Esophagus (tissue), 2 donors: ENCODE data around the gene WNT4. TPM values are rescaled to one million over a fixed set of nuclear protein-coding genes. Genes with fewer than 3 reads are reported as not detected.

Experiments
- H3K27ac ChIP-seq, 2 donors: one replicate each; pipeline ENCODE4 v1.5.1; 2013; ENCODE audit warnings: low read depth in 2 of 2, mild to moderate bottlenecking in 2 of 2, inconsistent platforms in 1 of 2, low read length in 1 of 2, moderate library complexity in 1 of 2
- H3K27me3 ChIP-seq, 2 donors: one replicate each; pipeline ENCODE4 v1.6.1; 2013; ENCODE audit warnings: low read length in 2 of 2, control low read depth in 1 of 2, mild to moderate bottlenecking in 1 of 2; ENCODE audit not compliant: insufficient read depth in 2 of 2, control insufficient read depth in 1 of 2
- H3K36me3 ChIP-seq, 2 donors: one replicate each; pipeline ENCODE4 v1.6.1; 2013; ENCODE audit warnings: low read length in 1 of 2; ENCODE audit not compliant: control insufficient read depth in 2 of 2, insufficient read depth in 2 of 2
- H3K4me1 ChIP-seq, 2 donors: one replicate each; pipeline ENCODE4 v1.6.1; 2013; ENCODE audit warnings: low read length in 1 of 2; ENCODE audit not compliant: control insufficient read depth in 2 of 2, insufficient read depth in 2 of 2
- H3K4me3 ChIP-seq, 2 donors: one replicate each; pipeline ENCODE4 v1.5.1; 2013; ENCODE audit warnings: low read length in 2 of 2, mild to moderate bottlenecking in 2 of 2, low read depth in 1 of 2, moderate library complexity in 1 of 2
- H3K9me3 ChIP-seq, 2 donors: one replicate each; pipeline ENCODE4 v1.6.1; 2013; ENCODE audit warnings: mild to moderate bottlenecking in 2 of 2, low read depth in 1 of 2, low read length in 1 of 2, moderate library complexity in 1 of 2; ENCODE audit not compliant: control insufficient read depth in 2 of 2, insufficient read depth in 1 of 2
- WGBS, 2 donors: extraction: QIAGEN DNeasy Blood & Tissue Kit; methylation state at CpG; one replicate each; pipeline ENCODE4 v1.1.7; 2013; 5-methylcytosine and 5-hydroxymethylcytosine counted together
- polyA plus RNA-seq, 2 donors: library from polyadenylated mRNA; stranded (reverse); fragments of 200-250 nt; gene quantifications; one replicate each; pipeline ENCODE4 v1.2.3, GENCODE V29; 2013
- donor health status: healthy with polysubstance abuse.
- donor health status: Bipolar disorder and iron deficiency.

WNT4 gene
- polyA plus RNA-seq, 2 donors, result 9.4 to 15.6 TPM

- no peak overlapping the region for H3K27ac ChIP-seq
- no peaks in the 10 kb centered on the region for H3K27me3 ChIP-seq
- no peak overlapping the region for H3K4me3 ChIP-seq
- peaks cover 3 to 14% of the 10 kb centered on the region in 2 donors for H3K4me1 ChIP-seq
- H3K36me3 ChIP-seq, result peaks cover 0 to 4% of the 10 kb centered on the region in 2 donors
- WGBS, 2 donors, result 59 to 61% methylated on average over 16 of the region's 16 CpGs
- no peaks in the 10 kb centered on the region for H3K9me3 ChIP-seq
Observed at GRCh38 chr1:22133247-22133930, 9.5 kb downstream of the WNT4 start.

- H3K27me3 ChIP-seq, result no peaks in the 10 kb centered on the region
- no peaks in the 10 kb centered on the region for H3K9me3 ChIP-seq
- 36 to 40% methylated on average over 14 to 15 of the region's 15 CpGs for WGBS, 2 donors
- H3K4me1 ChIP-seq, result peaks cover 3 to 10% of the 10 kb centered on the region in 2 donors
- H3K27ac ChIP-seq, result no peak overlapping the region
- H3K36me3 ChIP-seq, result peaks cover 0 to 4% of the 10 kb centered on the region in 2 donors
- H3K4me3 ChIP-seq, result no peak overlapping the region
Observed at GRCh38 chr1:22132517-22133235, 10.2 kb downstream of the WNT4 start.

- Histone ChIP-seq H3K27me3 (no peaks in the 10 kb centered on the region), H3K36me3 (peaks cover 0 to 8% of the 10 kb centered on the region in 2 donors), H3K9me3 (no peaks in the 10 kb centered on the region), H3K4me3 (no peak overlapping the region), H3K4me1 (peaks cover 3 to 4% of the 10 kb centered on the region in 2 donors), H3K27ac (no peak overlapping the region)
- 22 to 26% methylated on average over 10 of the region's 10 CpGs for WGBS, 2 donors
Observed at GRCh38 chr1:22131875-22132486, 10.9 kb downstream of the WNT4 start.

GRCh38 chr1:22131062-22131461 lies 11.8 kb downstream of the WNT4 start:
- Histone ChIP-seq H3K4me3 (no peak overlapping the region), H3K27me3 (no peaks in the 10 kb centered on the region), H3K4me1 (peaks cover 3% of the 10 kb centered on the region in 2 donors), H3K27ac (no peak overlapping the region), H3K9me3 (no peaks in the 10 kb centered on the region), H3K36me3 (peaks cover 0 to 11% of the 10 kb centered on the region in 2 donors)
- 76 to 77% methylated on average over 4 of the region's 4 CpGs for WGBS, 2 donors

GRCh38 chr1:22129501-22130117 lies 13.3 kb downstream of the WNT4 start:
- no peak overlapping the region for H3K4me3 ChIP-seq
- H3K4me1 ChIP-seq, result peaks cover 3% of the 10 kb centered on the region in 2 donors
- H3K27me3 ChIP-seq, result no peaks in the 10 kb centered on the region
- H3K9me3 ChIP-seq, result no peaks in the 10 kb centered on the region
- no peak overlapping the region for H3K27ac ChIP-seq
- peaks cover 0 to 12% of the 10 kb centered on the region in 2 donors for H3K36me3 ChIP-seq
- 87 to 89% methylated on average over 29 of the region's 29 CpGs for WGBS, 2 donors

- H3K4me1 ChIP-seq, result peaks cover 0 to 9% of the 10 kb centered on the region in 2 donors
- H3K27ac ChIP-seq, result no peak overlapping the region
- WGBS, 2 donors, result 61 to 78% methylated on average over 12 of the region's 12 CpGs
- H3K9me3 ChIP-seq, result no peaks in the 10 kb centered on the region
- H3K27me3 ChIP-seq, result no peaks in the 10 kb centered on the region
- no peak overlapping the region for H3K4me3 ChIP-seq
- peaks cover 0 to 12% of the 10 kb centered on the region in 2 donors for H3K36me3 ChIP-seq
Observed at GRCh38 chr1:22128392-22128791, 14.5 kb downstream of the WNT4 start.

- H3K9me3 ChIP-seq, result no peaks in the 10 kb centered on the region
- peaks cover 0 to 14% of the 10 kb centered on the region in 2 donors for H3K4me1 ChIP-seq
- no peak overlapping the region for H3K4me3 ChIP-seq
- no peak overlapping the region for H3K27ac ChIP-seq
- H3K27me3 ChIP-seq, result no peaks in the 10 kb centered on the region
- H3K36me3 ChIP-seq, result peaks cover 0 to 12% of the 10 kb centered on the region in 2 donors
- WGBS, 2 donors, result 58 to 85% methylated on average over 3 of the region's 3 CpGs
Observed at GRCh38 chr1:22127731-22128130, 15.2 kb downstream of the WNT4 start.

- Histone ChIP-seq H3K4me1 (peaks cover 0 to 17% of the 10 kb centered on the region in 2 donors), H3K9me3 (no peaks in the 10 kb centered on the region), H3K27me3 (no peaks in the 10 kb centered on the region), H3K27ac (no peak overlapping the region), H3K4me3 (no peak overlapping the region), H3K36me3 (peaks cover 0 to 12% of the 10 kb centered on the region in 2 donors)
- WGBS, 2 donors, result 65 to 69% methylated on average over 6 of the region's 6 CpGs
Observed at GRCh38 chr1:22127248-22127647, 15.6 kb downstream of the WNT4 start.

- Histone ChIP-seq H3K4me3 (no peak overlapping the region), H3K36me3 (peaks cover 0 to 13% of the 10 kb centered on the region in 2 donors), H3K9me3 (no peaks in the 10 kb centered on the region), H3K4me1 (peaks cover 0 to 16% of the 10 kb centered on the region in 2 donors), H3K27me3 (no peaks in the 10 kb centered on the region), H3K27ac (no peak overlapping the region)
- WGBS, 2 donors, result 84% methylated on average over 12 of the region's 12 CpGs
Observed at GRCh38 chr1:22126531-22126930, 16.4 kb downstream of the WNT4 start.
